Mucosa of rectum (tissue), 2 donors: ENCODE results near the gene SGMS2.
A peak's percentile ranks its signal among the peaks of the same experiment; 100 is the strongest.

Experiments
- H3K27ac ChIP-seq, 2 donors: one replicate each; pipeline ENCODE4 v1.7.0; 2013; ENCODE audit warnings: inconsistent platforms in 2 of 2, low read depth in 2 of 2, low read length in 2 of 2
- H3K27me3 ChIP-seq, 2 donors: one replicate each; pipeline ENCODE4 v1.7.0; 2013; ENCODE audit warnings: low read length in 2 of 2; ENCODE audit not compliant: control insufficient read depth in 2 of 2, insufficient read depth in 2 of 2
- H3K36me3 ChIP-seq, 2 donors: one replicate each; pipeline ENCODE4 v1.7.0; 2013; ENCODE audit warnings: low read length in 2 of 2; ENCODE audit not compliant: control insufficient read depth in 2 of 2, insufficient read depth in 2 of 2
- H3K4me1 ChIP-seq, 2 donors: one replicate each; pipeline ENCODE4 v1.7.0; 2013; ENCODE audit warnings: low read length in 2 of 2, mild to moderate bottlenecking in 1 of 2; ENCODE audit not compliant: control insufficient read depth in 2 of 2, insufficient read depth in 2 of 2
- H3K4me3 ChIP-seq, 2 donors: one replicate each; pipeline ENCODE4 v1.7.0; 2013; ENCODE audit warnings: low read length in 2 of 2
- H3K9ac ChIP-seq, 2 donors: one replicate each; pipeline ENCODE4 v1.7.0; 2013; ENCODE audit warnings: low read length in 2 of 2, low read depth in 1 of 2, mild to moderate bottlenecking in 1 of 2
- H3K9me3 ChIP-seq, 2 donors: one replicate each; pipeline ENCODE4 v1.7.0; 2013; ENCODE audit warnings: low read length in 2 of 2; ENCODE audit not compliant: control insufficient read depth in 2 of 2
- donor health status: healthy.
- donor health status: Normal muscosa, but diverticular disease.

SGMS2 gene

GRCh38 chr4:107801766-107802211 is 22.9 kb upstream of the SGMS2 start:
- Histone ChIP-seq H3K9ac (no peak overlapping the region), H3K27me3 (no peaks in the 10 kb centered on the region), H3K9me3 (no peaks in the 10 kb centered on the region), H3K27ac (no peak overlapping the region), H3K4me1 (peaks cover 5 to 14% of the 10 kb centered on the region in 2 donors), H3K4me3 (no peak overlapping the region), H3K36me3 (no peaks in the 10 kb centered on the region)

- Histone ChIP-seq H3K27ac (no peak overlapping the region), H3K36me3 (no peaks in the 10 kb centered on the region), H3K4me1 (peaks cover 8 to 16% of the 10 kb centered on the region in 2 donors), H3K4me3 (no peak overlapping the region), H3K9ac (no peak overlapping the region), H3K9me3 (no peaks in the 10 kb centered on the region), H3K27me3 (no peaks in the 10 kb centered on the region)
These were observed 19.8 kb upstream of the SGMS2 start for GRCh38 chr4:107804956-107805355.

GRCh38 chr4:107806196-107806595 is 18.5 kb upstream of the SGMS2 start:
- no peaks in the 10 kb centered on the region for H3K9me3 ChIP-seq
- H3K4me3 ChIP-seq, result no peak overlapping the region
- no peaks in the 10 kb centered on the region for H3K36me3 ChIP-seq
- H3K27ac ChIP-seq, result no peak overlapping the region
- H3K9ac ChIP-seq, result no peak overlapping the region
- H3K27me3 ChIP-seq, result no peaks in the 10 kb centered on the region
- H3K4me1 ChIP-seq, result peaks cover 6 to 10% of the 10 kb centered on the region in 2 donors

- no peaks in the 10 kb centered on the region for H3K36me3 ChIP-seq
- H3K4me3 ChIP-seq, result no peak overlapping the region
- H3K4me1 ChIP-seq, result peaks cover 6 to 17% of the 10 kb centered on the region in 2 donors
- peak overlapping the region in 1 of 2 donors; percentile 56 for H3K27ac ChIP-seq
- no peaks in the 10 kb centered on the region for H3K9me3 ChIP-seq
- H3K9ac ChIP-seq, result no peak overlapping the region
- no peaks in the 10 kb centered on the region for H3K27me3 ChIP-seq
These were observed 16.2 kb upstream of the SGMS2 start for GRCh38 chr4:107808572-107808971.

GRCh38 chr4:107809210-107809609 is 15.5 kb upstream of the SGMS2 start:
- peak overlapping the region; percentile 19 to 56 for H3K27ac ChIP-seq

GRCh38 chr4:107814758-107815157 is 10.0 kb upstream of the SGMS2 start:
- H3K36me3 ChIP-seq, result no peaks in the 10 kb centered on the region
- no peaks in the 10 kb centered on the region for H3K9me3 ChIP-seq
- no peaks in the 10 kb centered on the region for H3K27me3 ChIP-seq
- no peak overlapping the region for H3K9ac ChIP-seq
- H3K4me3 ChIP-seq, result no peak overlapping the region
- peaks cover 4 to 18% of the 10 kb centered on the region in 2 donors for H3K4me1 ChIP-seq
- peak overlapping the region; percentile 46 to 60 for H3K27ac ChIP-seq

More at GRCh38 chr4:107809210-107809609, 15.5 kb upstream of the SGMS2 start:
- Histone ChIP-seq H3K36me3 (no peaks in the 10 kb centered on the region), H3K4me3 (peak overlapping the region; percentile 5 to 21), H3K27me3 (no peaks in the 10 kb centered on the region), H3K9ac (no peak overlapping the region), H3K9me3 (no peaks in the 10 kb centered on the region), H3K4me1 (peaks cover 6 to 18% of the 10 kb centered on the region in 2 donors)

- Histone ChIP-seq H3K9me3 (no peaks in the 10 kb centered on the region), H3K27ac (peak overlapping the region; percentile 46 to 60), H3K36me3 (no peaks in the 10 kb centered on the region), H3K9ac (no peak overlapping the region), H3K27me3 (no peaks in the 10 kb centered on the region), H3K4me1 (peaks cover 4 to 18% of the 10 kb centered on the region in 2 donors), H3K4me3 (no peak overlapping the region)
These were observed 9.6 kb upstream of the SGMS2 start for GRCh38 chr4:107815158-107815557.

- Histone ChIP-seq H3K4me1 (peaks cover 4 to 10% of the 10 kb centered on the region in 2 donors), H3K36me3 (no peaks in the 10 kb centered on the region), H3K27ac (no peak overlapping the region), H3K9ac (no peak overlapping the region), H3K27me3 (no peaks in the 10 kb centered on the region), H3K9me3 (no peaks in the 10 kb centered on the region), H3K4me3 (no peak overlapping the region)
These were observed 6.3 kb upstream of the SGMS2 start for GRCh38 chr4:107818301-107818910.

GRCh38 chr4:107823870-107824349 is 822 bp upstream of the SGMS2 start:
- H3K4me1 ChIP-seq, result peaks cover 0 to 21% of the 10 kb centered on the region in 2 donors
- peak overlapping the region; percentile 94 to 98 for H3K27ac ChIP-seq
- peak overlapping the region; percentile 74 to 94 for H3K9ac ChIP-seq
- H3K36me3 ChIP-seq, result no peaks in the 10 kb centered on the region
- no peaks in the 10 kb centered on the region for H3K9me3 ChIP-seq
- H3K27me3 ChIP-seq, result no peaks in the 10 kb centered on the region
- peak overlapping the region; percentile 85 to 87 for H3K4me3 ChIP-seq

- peaks cover 0 to 21% of the 10 kb centered on the region in 2 donors for H3K4me1 ChIP-seq
- H3K27ac ChIP-seq, result peak overlapping the region; percentile 94 to 98
- no peaks in the 10 kb centered on the region for H3K27me3 ChIP-seq
- peak overlapping the region; percentile 85 to 87 for H3K4me3 ChIP-seq
- H3K36me3 ChIP-seq, result no peaks in the 10 kb centered on the region
- H3K9me3 ChIP-seq, result no peaks in the 10 kb centered on the region
- H3K9ac ChIP-seq, result peak overlapping the region; percentile 74 to 94
These were observed 516 bp downstream of the SGMS2 start for GRCh38 chr4:107825072-107825824.
